GM19240 (cell line): ENCODE data around the gene CS.
A peak's percentile ranks its signal among the peaks of the same experiment; 100 is the strongest.
"Not testable (repeated sequence)": the region's sequence is repeated elsewhere in the genome, so short reads cannot be mapped to it uniquely, and the experiment has no call there.

ENCODE experiments used
- DNase-seq: peaks from one replicate; pipeline ENCODE4 v3.0.0; 2011; ENCODE audit warnings: low spot score; ENCODE audit not compliant: insufficient read length

Gene CS

DNA sequence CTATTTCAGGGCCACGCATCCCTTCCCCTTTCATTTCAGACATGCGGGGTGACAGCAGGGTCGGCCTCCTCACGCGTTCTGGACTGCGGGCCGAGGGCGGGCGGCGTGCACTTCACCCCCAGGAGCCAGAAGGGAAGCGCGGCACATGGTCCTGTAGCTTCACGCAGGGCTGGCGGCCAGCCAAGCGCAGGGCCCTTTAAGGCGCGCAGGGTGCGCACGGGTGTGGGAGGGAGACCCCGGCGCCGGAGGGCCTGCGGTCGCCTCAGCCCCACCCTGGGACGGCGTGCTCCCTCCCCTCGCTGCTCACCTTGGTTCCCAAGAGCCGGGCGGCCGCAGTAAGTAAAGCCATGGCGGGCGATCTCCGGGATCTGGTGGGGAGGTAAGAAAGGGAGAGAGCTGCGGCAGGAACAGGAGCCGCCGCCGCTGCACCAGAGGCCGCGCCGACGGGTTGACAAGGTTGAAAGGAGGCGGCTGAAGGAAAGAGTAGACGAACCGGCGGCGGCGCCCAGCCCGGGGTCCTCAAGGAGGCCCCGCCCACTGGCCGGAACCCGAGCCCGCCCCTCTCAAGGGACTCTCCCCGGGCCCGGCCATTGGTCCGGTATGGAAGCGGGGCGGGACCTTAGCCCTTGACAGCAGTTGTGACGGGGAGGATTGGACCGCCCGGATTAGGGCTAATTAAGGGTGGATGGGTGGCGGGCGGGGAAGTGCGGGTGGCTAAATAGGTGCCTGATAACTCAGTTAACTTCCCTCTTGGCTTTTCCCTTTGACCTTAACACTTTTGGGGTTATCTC, at the start of gene CS:
TSS of gene CS (minus strand) at position 478 of the 791 bp plus-strand sequence. CDS start at position 349, 129 bp downstream.
- DNase-seq, result peak; percentile 90

DNA sequence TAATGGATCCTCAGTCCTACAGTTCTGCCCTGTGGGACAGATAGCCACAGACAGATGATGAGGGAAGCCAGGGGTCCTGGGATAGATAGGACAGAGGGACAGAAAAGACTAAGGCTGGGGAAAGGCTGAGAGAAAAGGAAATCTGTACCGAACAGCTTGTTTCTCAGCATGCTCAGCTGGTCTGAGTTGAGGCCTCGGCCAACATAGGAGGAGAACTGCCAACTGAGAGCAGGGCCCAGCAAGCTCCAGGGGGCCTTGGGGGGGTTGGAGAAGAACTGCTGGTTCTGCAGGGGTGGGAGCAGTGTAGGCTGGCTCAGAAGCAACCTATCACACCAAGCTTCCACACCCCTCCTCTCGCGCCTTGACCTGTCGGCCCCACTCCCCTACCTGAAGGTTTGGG, 48.6 kb upstream of the CS start:
- no peak for DNase-seq

GRCh38 chr12:56347255-56347654, 47.1 kb upstream of the CS start:
- not testable (repeated sequence) for DNase-seq

GRCh38 chr12:56346675-56347074, 46.5 kb upstream of the CS start:
- no peak for DNase-seq

DNA sequence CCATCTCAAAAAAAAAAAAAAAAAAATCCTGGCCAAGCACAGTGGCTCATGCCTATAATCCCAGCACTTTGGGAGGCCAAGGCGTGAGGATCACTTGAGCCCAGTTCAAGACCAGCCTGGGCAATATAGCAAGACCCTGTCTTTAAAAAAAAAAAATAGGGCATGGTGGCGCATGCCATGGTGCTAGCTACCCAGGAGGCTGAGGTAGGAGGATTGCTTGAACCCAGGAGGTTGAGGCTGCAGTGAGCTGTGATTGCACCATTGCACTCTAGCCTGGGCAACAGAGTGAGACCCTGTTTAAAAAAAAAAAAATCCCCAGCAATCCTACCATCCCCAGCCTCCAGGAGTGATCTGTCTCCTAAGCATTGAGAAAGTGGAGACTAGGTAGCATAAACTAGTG, 42.2 kb upstream of the CS start:
- DNase-seq, result not testable (repeated sequence)

- DNase-seq, result no peak
Observed at GRCh38 chr12:56341616-56342015, 41.5 kb upstream of the CS start.

GRCh38 chr12:56339158-56339422, 39.0 kb upstream of the CS start:
- no peak for DNase-seq

GRCh38 chr12:56338308-56339157, 38.4 kb upstream of the CS start, which contains the start of gene IL23A:
Gene IL23A (plus strand): TSS chr12:56338884. CDS start chr12:56339045, 161 bp downstream.
- no peak for DNase-seq

DNA sequence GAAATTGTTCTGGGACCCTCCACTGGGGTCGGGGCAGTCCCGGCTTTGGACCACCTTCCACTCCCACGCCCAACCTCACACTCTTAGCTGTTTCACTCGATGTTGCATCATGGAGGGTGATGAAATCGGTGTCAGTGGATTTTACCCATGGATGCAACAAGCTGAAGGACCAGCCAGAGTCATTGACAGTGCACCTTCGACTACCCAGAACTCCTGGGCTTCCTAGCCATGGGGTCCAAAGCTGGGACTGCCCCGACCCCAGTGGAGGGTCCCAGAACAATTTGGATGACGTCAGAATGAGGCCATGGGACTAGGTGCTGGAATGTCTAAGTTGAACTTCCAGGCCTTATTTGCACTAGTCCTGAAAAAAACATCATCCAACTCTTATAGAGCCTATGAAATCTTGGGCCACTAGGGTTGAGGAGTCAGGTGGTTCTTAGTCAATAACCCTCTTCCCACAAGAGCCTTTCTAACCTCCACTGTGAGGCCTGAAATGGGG, 37.7 kb upstream of the CS start:
- DNase-seq, result no peak

DNA sequence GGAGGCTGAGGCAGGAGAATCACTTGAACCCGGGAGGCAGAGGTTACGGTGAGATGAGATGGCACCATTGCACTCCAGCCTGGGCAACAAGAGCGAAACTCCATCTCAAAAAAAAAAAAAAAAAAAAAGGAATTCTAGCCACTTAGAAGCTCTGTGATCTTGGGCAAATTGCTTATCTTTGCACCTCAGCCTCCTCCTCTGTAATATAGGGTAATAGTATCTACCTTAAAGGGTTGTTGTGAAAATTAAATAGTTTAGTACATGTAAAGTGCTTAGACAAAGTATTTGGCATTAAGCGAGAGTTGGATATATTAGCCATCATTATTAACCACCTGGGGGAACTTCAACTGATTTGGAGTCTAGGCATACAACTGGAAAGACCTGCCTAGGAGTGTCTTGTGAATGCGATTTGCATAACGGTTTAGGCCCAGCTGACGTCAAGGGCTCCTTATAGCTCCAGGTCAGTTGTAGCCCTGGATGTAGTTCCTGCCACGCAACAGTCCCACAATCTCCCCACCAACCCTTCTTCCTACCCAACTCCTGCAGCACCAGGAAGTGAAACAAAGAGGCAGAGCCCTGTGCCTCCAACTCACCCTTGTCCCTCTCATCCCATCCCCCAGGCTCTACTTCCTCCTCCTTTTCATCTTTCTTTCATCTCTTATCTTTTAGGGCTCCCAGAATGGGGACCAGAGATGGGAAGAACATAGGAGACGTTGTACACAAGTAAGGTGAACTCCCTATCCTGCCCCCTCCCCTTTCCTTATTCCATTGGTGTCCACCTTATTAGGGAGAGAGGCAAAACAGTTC, 36.4 kb upstream of the CS start:
- no peak for DNase-seq

GRCh38 chr12:56335527-56335926, 35.4 kb upstream of the CS start:
- not testable (repeated sequence) for DNase-seq

DNA sequence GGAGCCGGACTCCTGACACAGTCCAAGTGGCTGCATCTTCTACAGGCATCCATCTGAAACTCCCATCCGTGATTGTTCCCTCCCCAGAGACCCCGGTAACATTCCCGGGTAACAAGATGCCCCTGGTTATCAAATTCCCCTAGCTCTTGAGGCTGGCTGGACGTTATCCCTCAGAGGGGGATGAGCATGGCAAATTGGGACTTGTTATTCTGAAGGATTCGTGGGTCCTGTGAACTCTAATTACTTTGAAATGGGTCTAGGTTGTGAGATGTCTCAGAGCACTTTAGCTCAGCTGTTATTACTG, 34.3 kb upstream of the CS start:
- no peak for DNase-seq

DNA sequence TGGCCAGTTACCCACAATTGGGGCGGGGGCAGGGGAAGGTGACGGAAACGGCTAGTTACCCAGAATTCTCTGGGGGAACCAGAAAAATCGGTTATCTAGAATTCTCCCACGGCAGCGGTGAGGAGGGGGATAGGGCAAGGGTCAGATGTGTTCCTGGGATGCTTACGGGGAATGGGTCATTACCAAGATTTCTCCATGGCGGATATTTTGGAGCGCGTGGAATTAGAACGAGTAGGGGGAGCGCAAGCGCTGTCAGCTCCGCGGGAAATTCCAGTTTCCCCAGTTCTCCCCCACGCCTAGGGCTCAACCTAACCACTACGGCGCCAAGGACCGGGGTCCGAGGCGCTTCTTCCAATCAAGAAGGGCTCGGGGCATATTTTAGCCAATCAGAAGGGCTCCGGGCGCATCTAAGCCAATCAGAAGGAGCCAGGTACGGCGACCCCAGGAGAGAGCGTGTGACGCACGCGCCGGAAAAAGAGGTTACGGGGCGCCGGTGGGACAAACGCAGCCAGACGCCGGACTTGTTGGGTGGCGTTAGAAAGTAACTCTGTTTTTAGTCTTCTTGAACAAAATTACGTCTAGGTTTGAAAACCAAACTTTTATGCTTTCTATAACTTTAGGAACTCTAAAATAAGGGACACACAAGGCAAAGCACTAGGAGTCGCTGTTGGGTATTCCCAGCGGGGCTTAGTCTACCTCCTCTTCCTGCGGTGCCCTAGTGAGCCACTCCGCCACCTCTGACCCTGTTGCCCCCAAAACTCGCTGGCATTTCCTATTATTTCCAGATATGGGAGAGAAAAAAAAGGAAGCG, 33.8 kb upstream of the CS start, which contains the start of gene PAN2:
TSS of gene PAN2 (minus strand) at position 322 of the 811 bp plus-strand sequence. CDS start 906 bp downstream, outside the sequence.
- peak; percentile 99 for DNase-seq

- no peak for DNase-seq
Observed at GRCh38 chr12:56333197-56333678, 33.1 kb upstream of the CS start.

GRCh38 chr12:56332512-56333196, 32.5 kb upstream of the CS start:
- no peak for DNase-seq

GRCh38 chr12:56330936-56331490, 30.9 kb upstream of the CS start:
- no peak for DNase-seq

- no peak for DNase-seq
Observed at GRCh38 chr12:56326533-56326932, 26.4 kb upstream of the CS start.

- DNase-seq, result no peak
Observed at GRCh38 chr12:56326126-56326525, 26.0 kb upstream of the CS start.

DNA sequence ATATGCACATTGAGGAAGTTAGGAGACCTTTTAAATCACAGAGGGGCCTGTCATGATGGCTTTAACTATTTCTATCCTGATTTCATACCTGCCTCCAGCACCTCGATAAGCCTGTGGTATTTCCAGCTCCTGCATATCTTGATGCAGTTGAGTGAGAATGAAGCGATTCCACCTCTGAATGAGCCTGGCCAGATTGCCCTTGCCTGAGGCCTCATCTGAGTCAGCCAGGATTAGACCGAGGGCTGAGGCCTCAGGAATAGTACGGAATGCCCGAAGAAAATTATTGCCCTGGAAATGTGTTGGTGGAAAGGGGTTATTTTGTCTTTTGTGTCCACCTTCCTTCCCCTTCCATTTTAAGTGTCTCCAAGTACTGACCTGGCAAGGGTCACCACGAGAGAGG, 24.1 kb upstream of the CS start:
- no peak for DNase-seq

DNA sequence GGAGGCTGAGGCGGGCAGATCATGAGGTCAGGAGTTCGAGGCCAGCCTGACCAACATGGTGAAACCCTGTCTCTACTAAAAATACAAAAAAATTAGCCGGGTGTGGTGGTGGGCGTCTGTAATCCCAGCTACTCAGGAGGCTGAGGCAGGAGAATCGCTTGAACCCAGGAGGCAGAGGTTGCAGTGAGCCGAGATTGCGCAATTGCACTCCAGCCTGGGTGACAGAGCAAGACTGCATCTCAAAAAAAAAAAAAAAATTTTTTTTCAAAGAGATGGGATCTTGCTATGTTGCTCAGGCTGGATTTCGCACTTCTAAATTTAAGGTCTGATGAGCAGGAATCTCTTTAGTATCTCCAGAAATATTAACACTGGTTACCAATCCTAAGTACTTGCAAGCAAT, 21.5 kb upstream of the CS start:
- DNase-seq, result not testable (repeated sequence)
